A549 (cell line): ENCODE data around the gene USO1.

Experiments used
- CTCF ChIP-seq: fragments of >200 bp; sonication (Bioruptor Twin); formaldehyde crosslinking; IDR thresholded peaks from 3 replicates; pipeline ENCODE4 v1.5.1; 2016
- KDM1A ChIP-seq: fragments of 200-600 bp; sonication (generic); IDR thresholded peaks from 2 replicates; pipeline ENCODE4 v1.6.1; 2016; ENCODE audit warnings: low read depth, mild to moderate bottlenecking
- SMC3 ChIP-seq: fragments of >200 bp; sonication (Bioruptor Twin); formaldehyde crosslinking; IDR thresholded peaks from 3 replicates; pipeline ENCODE4 v1.6.1; 2018; ENCODE audit warnings: inconsistent platforms
- TF ChIP-seq, protein P1 (sequence below): IDR thresholded peaks from 2 replicates; pipeline ENCODE4 v1.6.1; 2012

DNA sequence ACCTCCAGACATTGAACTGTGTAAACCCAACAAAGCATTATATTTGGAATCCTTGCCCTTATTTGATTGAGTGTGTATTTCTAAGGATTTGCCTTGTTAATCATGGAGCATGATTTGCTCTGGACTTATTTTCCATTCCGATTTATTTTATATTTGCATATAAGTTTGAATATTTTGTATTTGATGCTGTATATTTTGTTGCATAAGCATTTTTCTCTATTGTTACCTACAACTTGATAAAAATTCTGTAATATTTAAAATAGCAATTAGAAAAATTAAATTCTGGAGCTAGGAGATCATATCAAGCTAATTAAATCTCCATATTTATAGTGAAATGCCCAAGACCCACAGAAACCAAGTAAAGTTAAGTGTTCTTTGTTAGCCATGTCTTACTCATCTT, 47.2 kb downstream of the USO1 start:
- TF ChIP-seq SMC3 (no peak), CTCF (no peak), KDM1A (no peak)
- TF ChIP-seq, protein P1, sequence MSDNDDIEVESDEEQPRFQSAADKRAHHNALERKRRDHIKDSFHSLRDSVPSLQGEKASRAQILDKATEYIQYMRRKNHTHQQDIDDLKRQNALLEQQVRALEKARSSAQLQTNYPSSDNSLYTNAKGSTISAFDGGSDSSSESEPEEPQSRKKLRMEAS: no peak
